EL (cell line): ENCODE results near the gene PHF24.

Experiments
- DNase-seq: peaks from one replicate; pipeline ENCODE4 v3.0.0-alpha.2; 2016

Gene PHF24

DNA sequence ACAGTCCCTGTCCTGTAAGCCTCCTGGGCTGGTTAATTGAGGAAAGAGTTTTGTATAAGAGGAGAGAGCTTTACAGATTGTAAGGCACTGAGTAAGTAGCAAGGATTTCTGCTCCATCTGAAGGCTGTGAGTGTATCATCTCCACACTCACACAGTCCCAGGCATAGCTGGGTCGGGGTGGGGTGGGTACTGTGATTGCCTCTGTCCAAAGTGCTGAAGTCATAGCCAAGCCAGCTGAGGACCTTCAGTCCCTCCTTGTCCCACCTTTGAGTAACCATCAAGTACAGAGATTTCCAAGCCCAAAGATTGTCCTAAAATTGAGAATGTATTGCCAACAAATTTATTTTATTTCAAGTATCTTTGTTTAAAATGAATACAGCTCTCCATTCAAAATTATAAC, 26.0 kb downstream of the PHF24 start:
- peak; percentile 26 for DNase-seq

DNA sequence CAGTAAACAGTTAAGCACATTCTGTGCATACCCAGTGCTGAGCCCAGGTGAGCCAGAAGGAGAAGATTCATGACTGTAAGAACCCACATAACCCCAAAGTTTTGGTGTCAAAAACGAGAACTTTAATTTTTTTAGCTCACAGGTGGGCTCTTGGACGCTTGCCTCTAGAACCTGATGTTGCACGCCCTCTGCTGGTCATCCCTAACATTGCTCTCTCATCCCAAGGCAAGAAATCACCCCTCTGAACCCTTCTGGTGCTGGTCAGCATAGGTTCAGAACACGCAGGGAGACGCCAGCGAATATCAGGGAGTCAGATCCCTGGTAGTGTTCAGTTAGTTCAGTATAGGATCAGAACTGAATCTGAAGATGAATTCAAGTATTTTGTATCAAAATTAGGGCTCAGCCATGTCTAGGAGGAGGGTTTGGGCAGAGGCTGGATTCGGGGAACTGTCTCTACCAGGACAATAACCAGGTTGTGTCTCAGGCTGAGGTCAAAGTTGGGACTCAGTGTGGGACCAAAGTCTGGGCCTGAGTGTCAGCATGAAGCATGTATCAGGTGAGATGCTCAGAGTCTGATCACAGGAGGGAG, 27.3 kb downstream of the PHF24 start:
- DNase-seq: peak; percentile 59

DNA sequence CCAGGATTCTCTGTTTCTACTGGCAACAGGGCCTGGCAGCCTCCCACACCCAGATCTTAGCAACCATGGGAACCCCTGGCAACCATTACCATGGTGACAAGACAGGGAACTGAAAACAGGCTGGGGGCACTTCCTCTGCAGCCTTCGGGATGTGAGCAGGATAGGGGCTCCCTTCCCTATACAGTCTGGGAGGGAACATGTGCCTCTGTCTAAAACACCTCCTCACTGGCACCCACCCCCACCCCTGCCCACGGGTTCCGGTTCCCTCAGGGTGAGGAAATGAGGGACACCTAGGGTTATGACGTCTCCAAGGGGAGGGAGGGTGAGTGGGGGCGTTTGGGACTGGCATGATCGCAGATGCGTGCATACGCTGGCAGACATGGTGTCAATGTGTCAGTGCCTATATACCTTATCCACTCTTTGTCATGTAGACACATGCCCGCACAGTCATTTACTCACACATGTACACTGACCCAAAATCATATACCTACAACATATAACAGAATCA, 28.5 kb downstream of the PHF24 start:
- DNase-seq: no peak

DNA sequence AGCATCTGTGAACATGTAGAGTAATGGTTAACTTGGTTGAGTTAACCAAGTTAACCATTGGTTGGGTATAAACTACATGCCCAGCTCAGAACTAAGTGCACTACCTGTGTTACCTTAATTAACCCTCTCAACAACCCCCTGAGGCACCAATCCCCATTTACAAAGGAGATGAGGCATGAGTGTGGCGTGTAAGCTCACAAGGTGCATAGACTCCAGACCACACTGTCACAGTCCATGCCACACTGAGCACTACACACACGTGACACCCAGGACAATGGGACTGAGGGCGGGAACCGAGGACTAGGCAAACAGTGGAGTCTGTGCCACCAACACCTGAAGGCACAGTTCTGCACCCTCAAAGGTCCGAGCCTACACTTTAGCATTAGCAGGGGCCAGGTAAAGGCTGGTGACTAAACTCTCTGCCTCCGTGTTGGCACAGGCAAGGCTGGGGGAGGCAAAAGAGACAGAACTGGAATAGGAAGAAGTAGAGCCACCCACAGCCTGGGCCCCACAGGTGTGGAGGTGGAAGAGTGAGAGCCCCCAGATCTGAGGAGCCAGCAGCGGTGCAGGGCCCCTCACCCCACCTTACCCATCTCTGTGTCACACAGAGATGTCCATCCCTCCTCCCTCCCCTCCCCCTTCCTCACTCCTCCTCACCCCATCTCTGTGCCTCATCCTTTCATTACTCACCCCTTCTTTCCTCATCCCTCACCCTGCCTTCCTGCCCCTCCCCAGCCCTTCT, 29.2 kb downstream of the PHF24 start:
- no peak for DNase-seq

DNA sequence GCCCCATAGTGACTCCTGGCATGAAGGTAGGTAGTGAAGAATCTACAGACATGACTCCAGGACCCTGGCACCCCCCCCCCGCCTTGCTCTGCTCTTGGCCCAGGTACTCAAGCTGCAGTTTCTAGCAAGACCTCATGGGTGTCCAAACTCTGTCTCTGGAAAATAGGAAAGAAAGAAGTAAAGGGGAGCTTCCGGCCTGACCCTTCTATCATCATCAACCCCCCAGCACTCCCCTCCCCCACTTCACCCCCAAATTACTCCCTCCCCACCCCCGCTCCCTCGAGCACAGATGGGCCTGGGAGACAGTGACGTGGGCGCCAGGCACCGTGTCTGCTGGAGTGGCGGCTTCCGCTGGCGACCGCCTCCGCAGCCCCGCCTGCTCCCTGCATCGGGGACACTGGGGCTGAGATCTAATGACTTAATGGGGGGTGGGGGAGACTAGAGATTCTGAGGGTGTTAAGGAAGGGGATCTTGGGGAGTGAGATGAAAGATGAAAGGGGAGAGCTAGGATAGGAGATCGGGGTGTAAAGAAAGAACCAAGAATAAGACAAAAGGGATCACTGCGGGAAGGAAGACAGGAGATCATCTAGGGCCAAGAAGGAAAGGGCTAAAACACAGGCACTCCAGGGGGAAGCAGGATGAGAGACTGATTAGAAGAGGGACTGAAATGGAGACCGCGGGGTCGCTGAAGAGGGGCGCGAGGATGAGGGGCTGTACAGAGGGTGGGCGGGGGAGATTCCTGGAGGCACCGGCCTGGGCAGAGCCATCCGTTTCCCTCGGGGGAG, 30.3 kb downstream of the PHF24 start:
- DNase-seq: peak; percentile 58

DNA sequence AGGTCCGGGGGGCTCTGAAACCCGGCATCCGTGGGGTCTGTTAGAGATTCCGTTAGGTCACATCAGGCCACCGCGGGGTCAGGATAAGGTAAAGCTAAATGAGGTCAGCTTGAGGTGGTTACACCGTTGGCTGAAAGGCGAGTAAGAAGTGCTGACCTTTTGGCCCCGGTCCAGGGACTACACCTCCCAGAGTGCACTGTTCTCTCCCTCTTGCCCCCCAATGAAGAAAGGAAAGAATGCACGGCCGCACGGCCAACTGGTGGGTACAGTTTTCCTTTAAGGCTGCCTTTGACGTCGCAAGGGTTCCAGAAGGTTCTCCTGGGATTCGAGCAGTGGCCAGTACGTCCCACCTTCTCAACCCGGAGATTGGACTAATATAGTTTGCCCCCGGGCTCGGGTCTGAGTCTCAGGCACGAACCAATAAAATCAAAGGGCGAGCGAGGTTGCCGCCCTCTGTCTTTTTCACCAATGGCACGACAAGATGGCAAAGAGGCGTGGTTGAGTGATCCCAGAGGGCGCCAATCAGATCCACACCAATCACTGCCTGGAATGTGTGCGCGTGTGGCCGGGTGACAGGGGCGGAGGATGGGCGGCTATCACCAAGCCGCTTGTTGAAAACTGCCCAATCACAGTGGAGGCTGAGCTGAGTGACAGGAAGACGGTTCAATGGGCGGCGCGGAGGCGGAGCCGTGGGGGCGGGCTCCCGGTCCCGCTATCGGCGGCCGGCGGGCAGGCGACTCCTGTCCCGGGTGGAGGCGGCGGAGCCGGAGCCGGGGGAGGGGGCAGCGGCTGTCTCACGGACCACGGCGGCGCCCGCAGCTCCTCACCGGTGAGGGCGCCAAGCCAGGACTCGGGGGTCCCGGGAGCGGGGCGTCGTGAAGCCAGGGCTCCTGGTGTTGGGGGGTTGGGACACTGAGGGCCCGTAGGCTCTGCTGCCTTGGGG, 31.2 kb downstream of the PHF24 start, which contains the start of gene DNAJB5:
Gene DNAJB5, plus strand, starts transcription at position 743 of the 943 bp plus-strand sequence. CDS start 886 bp downstream, outside the sequence.
- DNase-seq: peak; percentile 100

- DNase-seq: peak; percentile 62
These were observed 32.0 kb downstream of the PHF24 start for GRCh38 chr9:34989946-34990635.

DNA sequence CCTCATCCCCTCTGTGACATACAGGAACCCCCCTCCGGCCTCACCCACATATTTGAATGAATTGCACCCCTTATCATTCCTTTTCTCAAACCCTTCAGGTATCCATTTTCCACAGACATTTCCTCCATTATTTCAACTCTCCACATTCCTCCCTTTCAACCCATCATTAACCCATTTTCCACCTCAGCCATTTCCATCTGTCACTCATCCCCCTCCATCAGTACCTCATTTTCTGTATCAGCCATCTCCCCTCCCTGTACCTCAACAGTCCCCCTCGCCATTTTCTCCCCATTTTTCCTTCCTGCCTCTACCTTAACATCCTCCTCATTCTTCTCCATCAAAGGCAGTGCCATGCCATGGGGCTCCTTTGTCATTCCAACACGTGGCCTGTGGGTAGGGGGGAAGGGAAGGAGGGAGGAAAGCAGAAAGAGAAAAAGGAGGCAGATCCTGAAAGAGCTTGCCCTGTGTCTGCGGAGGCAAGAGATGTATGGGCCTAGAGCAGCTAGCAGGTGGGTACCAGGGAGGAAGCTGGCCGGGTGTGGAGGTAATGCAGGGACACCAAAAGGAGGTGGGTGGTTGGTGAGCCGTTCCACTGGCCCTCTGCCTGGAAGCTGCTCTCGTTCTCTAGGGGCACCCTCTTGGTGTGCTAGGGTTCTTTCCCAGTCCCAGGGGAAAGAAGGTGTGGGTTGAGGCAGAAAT, 33.0 kb downstream of the PHF24 start:
- DNase-seq: no peak

- peak; percentile 16 for DNase-seq
These were observed 33.7 kb downstream of the PHF24 start for GRCh38 chr9:34991607-34992375.

DNA sequence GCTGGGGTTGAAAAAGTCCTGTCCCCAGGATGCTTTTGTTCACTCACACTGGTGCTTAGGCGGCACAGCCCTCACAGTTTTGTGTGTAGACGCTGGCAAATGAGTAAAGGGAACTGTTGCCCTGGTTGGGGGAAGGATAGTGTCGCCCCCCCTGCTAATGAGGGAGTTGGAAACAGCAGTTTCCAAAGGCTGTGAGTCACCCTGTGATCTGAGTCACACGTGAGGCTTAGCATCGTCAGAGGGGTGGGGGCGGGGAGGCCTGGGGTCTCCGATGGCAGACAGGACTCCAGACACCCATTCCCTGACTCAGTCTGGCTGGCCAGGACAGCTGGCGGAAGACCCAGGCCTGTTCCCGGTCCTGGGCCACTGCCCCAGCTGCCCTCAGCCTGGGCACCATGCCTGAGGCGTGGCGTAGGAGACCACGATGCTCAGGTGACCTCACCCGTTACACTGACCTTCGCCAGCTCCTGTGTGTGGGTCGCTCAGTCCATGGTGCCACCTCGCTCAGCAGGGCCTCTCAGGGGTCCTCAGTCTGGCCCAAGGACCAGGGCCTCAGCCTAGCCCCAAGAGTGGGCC, 34.4 kb downstream of the PHF24 start:
- peak; percentile 93 for DNase-seq

DNA sequence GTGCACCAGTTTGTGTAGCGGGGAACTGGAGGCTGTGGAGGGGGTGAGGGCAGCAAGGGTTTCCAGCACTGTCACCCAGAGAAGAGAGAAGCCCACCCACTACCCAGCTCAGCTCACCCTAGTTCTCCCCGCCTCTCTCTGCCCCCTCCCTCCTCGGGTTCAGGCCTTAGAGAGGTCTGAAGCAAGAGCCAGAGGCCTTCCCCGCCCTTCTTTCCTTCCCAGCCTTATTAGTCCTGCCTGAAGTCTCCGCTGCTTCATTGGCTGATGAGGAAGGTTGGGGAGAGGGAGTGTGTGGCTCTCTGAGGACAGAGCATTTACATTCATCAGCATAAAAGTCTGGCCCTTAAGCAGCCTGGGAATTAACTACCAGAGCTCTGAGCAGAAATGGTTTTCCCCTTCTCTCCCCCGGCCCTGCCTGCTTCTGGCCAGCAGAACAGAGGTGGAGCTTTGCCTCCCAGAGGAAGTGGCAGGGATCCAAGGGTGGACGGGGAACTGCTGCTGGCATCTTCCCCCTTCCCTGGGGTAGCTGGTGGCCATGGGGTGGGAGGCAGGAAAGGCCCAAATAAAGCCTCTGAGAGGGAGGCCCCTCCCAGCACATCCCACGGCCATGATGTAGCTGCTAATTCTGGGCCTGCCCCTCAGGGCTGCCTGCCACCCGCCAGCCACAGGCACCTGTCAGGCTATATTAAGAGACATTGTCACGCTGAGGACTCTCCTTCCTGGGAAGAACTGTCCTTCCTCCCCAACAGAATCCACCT, 35.6 kb downstream of the PHF24 start:
- DNase-seq: peak; percentile 60

- peak; percentile 61 for DNase-seq
These were observed 36.3 kb downstream of the PHF24 start for GRCh38 chr9:34994260-34994899.

DNA sequence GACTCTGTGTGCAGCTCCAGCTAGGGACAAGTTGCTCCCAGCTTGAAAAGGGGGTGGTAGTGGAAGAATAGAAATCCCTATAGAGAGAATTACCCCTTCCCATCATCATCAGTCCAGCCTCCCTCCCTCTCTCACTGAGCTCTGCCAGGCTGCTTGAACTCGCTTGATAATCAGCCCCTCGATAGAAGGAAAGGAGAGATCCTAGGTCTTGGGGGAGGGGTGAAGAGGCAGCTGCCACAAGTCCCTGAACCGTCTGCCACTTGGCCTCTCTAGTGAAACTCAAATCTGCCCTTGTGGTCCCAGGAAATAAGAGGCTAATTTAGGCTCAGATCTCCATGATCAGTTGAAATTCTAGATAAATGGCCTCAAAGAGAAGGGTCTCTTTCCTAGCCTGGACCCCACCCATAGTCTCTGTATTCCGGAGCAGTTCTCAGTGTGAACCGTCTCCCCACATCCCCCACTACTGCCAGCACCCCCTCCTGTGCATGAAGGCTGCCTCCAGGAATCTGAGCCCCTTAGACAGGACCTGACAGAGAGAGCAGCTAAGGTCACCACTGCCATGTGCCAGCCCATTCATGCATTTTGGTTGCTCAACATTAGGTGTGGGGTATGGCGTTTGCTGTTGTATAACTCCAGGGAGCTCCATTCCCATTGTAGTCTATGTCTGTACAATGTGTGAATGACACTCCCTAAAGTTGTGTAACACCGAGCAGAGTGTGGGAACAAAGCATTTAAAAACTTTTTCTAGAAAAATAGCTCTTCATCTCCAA, 37.0 kb downstream of the PHF24 start:
- no peak for DNase-seq

DNA sequence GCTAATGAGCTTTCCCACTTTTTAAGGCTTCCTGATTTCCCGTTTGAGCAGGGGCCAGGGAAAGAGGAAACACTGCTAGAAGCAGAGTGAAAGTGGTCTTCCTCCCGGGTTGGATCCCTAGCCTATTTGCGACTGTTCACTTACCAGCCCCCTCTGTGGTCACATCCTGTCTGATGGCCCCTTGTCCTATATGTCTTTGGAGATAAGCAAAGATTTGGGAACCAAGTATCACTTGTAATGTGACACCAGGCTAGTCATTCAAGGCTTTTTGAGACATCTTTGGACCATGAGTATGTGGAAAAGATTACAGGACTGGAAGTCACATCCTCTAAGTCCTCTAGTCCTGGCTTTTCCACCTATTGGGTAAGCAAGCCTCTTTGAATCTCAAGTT, 37.6 kb downstream of the PHF24 start:
- no peak for DNase-seq

DNA sequence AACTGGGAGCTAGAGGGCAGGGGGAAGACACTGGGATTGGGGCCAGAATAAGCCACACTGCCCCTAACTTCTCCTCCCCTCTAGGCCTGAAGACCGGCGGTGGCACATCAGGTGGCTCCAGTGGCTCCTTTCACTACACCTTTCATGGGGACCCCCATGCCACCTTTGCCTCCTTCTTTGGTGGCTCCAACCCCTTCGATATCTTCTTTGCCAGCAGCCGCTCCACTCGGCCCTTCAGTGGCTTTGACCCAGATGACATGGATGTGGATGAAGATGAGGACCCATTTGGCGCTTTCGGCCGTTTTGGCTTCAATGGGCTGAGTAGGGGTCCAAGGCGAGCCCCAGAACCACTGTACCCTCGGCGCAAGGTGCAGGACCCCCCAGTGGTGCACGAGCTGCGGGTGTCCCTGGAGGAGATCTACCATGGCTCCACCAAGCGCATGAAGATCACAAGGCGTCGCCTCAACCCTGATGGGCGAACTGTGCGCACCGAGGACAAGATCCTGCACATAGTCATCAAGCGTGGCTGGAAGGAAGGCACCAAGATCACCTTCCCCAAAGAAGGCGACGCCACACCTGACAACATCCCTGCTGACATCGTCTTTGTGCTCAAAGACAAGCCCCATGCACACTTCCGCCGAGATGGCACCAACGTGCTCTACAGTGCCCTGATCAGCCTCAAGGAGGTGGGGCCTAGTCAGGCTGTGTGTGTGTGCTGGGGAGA, 38.3 kb downstream of the PHF24 start:
- no peak for DNase-seq

DNA sequence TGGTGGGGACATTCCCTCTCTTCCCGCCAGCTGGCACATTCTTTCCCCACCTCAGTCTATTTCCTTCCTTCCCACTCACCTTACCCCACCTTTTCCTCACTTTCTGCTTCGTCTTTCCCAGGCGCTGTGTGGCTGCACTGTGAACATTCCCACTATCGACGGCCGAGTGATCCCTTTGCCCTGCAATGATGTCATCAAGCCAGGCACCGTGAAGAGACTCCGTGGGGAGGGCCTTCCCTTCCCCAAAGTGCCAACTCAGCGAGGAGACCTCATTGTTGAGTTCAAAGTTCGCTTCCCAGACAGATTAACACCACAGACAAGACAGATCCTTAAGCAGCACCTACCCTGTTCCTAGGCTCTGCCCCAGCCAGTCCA, 38.8 kb downstream of the PHF24 start:
- no peak for DNase-seq

- DNase-seq: no peak
These were observed 39.3 kb downstream of the PHF24 start for GRCh38 chr9:34997379-34997781.
